ENCODE results near the gene UCN2.

UCN2 gene, protein sequence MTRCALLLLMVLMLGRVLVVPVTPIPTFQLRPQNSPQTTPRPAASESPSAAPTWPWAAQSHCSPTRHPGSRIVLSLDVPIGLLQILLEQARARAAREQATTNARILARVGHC

GRCh38 chr3:48563382-48563918 is at the start of gene UCN2:
UCN2 (minus strand) TSS chr3:48563781; CDS start chr3:48563124, 657 bp downstream.
- no peak for DNase-seq (ENCODE audit: low spot score)

DNA sequence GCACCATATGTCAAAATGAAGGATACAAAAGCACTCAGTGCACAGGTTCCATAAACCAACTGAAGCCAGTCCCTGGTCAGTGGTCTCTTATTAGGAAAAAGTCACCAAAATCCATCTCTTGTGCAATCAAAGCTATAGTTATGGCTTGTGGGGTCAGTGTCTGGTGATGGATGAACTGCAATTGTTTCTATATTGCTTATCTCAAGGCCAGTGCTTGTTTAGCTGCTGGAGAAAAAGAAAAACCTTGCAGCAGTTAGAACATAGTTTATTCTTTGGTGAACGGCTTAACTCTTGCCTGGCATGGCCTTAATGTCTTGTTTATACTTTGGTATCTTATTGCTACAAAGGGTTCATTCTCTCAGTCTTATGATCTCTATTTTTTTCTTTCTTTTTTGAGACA is 48.7 kb upstream of the UCN2 start:
- DNase-seq (ENCODE audit: low spot score) = no peak

DNA sequence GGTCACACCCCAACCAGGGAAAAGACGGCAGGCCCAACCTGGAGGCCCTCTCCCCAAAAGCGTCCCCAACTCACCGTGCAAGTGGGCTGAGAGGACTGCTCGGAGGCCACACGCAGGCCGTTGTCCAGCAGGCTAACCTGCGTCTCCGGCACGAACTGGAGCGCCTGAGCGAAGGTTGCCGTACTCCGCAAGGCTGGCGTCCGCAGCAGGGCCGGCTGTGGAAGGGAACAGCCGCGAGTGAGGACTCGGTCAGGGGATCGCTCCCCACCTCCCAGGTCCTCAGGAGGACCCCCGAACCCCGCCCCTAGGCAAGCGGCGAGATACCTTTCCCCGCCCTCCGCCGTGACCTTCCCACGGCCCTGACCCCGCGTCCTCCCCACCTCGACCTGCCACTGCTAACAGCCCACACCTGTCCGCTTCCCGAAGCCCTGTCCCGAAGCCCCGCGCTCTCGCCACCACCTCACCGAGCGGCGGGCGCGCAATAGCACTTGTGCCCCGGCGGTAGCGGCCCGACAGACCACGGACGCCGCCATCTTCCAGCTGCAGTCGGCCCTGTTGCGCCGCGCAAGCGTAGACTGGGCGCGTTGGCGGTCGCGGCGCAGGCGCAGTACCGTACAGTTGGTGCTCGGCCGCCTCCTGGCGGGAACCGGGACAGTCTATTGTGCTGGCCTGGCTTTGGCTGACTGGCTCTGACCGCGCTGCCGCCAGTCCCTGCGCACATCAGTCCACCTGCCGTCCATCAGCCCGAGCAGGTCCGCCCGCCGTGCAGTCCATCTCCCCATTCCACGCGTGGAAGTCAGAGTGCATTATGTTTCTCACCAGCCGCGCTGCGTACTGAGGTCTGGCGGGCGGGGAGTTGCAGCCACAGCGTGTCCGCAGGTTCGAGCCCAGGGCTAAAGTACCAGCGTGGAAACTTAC is 45.8 kb upstream of the UCN2 start, which contains the start of gene UQCRC1:
UQCRC1 (minus strand) TSS at position 559 of the 918 bp plus-strand sequence; CDS start at position 533, 26 bp downstream.
- peak; percentile 89 for DNase-seq (ENCODE audit: low spot score)

DNA sequence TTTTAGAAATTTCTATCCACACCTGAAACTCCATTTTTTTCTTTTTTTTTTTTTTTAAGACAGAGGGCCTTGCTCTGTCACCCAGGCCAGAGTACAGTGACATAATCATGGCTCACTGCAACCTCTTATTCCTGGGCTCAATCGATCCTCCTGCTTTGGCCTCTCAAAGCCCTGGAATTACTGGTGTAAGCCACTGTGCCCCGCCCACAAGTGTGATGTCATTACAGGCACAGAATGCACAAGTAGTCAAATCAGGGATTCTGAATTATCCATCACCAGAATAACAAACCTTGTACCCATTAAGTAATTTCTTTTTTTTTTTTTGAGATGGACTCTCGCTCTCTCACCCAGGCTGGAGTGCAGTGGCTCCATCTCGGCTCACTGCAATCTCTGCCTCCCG is 43.9 kb upstream of the UCN2 start:
- no peak for DNase-seq (ENCODE audit: low spot score)

- DNase-seq (ENCODE audit: low spot score) = no peak
Observed at GRCh38 chr3:48601622-48601994, 38.0 kb upstream of the UCN2 start.

DNA sequence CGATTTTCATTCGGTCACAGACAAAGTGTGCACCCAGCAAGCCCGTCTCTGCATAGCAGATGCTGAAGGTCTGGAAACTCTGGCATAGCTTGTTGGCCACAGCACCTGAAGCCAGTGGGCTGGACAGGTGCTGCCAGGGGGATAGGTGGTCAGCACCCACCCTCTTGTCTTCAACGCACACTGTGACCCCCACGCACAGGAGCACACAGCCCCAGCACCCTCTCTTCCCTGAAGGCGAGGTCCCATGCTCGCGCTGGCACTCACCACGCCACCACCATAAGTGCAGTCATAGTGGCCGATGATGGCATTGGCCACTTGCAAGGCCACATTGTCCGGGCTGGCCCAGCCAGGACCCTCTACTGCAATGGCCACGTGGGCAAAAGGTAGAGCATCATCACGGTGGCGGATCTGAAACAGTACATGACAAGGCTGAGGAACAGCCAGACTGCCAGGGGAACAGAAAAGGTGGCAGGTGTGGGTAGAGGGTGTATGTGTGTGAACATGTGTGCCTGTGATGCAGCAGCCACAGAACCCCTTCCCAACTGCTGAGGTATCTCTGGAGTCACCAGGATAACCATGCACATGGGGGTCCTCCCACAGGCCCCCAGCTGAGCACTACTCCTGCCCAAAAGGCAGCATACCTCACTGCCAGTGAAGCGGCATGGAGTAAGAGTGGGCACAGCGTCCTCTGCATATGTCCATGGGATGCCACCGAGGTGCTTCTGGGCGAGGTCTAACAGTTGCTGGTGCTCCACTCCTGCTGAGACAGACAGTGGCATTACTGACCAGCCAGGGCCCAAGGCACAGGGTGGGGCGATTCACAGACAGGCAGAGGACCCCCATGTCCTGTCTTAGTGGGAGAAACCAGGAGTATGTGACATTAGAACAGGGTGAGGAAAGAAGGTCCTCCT is 37.4 kb upstream of the UCN2 start:
- no peak for DNase-seq (ENCODE audit: low spot score)

DNA sequence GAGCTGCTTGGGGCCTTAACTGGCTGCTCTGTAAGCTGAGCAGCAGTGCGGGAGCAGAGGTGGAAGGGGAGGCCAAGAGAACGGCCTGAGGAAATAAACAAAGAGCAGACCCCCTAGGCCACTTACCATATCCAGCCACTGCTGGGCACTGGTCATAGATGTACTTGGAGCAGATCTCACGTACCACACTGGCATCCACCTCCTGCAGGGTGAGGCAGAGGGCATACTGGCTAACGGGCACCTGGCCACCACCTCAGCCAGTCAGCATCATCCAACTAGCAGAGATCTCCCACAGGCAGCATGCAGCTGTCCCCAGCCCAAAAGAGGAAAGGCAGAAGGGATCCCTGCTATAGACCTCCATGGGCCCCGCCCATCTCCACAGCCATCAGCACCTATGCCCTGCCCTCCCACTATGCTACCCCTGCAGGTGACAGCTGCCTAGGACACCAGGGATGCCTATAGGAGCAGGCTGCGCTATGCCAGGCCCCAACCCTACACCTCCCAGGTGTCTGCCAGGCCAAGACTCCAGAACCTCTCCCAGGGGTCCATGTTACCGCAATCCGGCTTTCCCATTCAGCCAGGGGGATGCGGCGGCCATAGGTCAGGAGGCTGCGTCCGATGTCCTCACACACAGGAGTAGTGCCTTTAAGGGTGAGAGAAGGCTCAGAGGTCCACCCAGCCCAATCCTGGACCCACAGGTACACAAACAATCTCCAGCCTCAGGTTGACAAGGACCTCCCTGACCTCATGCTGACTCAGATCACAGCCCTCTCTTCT is 36.1 kb upstream of the UCN2 start:
- no peak for DNase-seq (ENCODE audit: low spot score)

DNA sequence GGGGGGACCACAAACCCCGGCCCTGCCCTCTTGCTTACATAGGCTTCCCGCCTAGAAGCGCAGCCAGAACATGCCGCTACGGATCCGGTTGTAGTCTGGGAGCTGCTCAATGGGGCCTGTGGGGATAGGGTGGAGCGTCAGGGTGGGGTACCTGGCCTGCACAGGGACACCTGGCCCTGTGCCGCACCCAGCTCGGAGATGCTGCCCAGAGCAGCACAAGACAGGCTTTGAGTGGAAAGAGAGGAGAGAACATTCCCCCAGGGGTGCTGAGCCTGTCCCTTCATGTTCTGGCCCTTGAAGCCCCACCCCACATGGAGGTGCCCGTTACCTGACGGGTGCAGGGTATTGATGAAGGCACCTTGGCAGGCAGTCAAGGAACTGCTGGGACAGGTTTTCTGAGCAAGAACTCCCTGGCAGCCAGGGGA is 35.5 kb upstream of the UCN2 start:
- no peak for DNase-seq (ENCODE audit: low spot score)

DNA sequence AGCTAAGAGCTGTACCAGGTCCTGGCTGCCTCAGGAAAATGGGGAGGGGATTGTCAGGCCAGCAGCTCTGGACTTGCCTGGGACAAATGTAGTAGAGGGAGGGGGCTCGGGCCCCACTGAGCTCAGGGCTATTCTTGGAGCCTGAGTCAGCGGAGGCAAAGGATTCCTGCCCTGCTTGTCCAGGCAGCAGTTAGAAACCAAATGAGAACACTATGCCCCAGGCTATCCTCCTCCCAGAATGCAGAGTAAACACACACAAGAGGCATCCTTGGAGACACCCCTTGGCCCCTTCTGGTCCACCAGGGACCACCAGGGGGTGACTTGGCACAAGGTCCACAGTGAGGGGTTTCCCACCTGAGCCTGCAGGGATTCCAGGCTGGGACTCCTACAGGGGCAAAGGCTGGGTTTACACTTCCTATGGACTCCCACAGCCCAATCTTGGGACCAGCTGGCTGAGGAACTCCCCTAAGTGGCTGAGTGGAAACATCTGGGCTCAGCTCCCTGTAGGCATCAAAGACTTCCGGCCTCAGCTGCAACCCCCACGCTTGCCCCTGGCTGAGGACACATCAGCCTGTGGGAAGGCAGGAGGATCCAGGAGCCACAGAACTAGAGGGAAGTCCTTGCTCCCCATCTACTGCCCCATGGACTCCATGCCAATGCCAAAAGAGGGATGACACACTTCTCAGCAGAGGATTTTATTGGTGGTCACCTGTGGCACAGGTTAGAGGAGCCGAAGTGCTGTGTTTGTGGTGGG is 34.9 kb upstream of the UCN2 start:
- no peak for DNase-seq (ENCODE audit: low spot score)

- DNase-seq (ENCODE audit: low spot score) = no peak
Observed at GRCh38 chr3:48597408-48597800, 33.8 kb upstream of the UCN2 start.

DNA sequence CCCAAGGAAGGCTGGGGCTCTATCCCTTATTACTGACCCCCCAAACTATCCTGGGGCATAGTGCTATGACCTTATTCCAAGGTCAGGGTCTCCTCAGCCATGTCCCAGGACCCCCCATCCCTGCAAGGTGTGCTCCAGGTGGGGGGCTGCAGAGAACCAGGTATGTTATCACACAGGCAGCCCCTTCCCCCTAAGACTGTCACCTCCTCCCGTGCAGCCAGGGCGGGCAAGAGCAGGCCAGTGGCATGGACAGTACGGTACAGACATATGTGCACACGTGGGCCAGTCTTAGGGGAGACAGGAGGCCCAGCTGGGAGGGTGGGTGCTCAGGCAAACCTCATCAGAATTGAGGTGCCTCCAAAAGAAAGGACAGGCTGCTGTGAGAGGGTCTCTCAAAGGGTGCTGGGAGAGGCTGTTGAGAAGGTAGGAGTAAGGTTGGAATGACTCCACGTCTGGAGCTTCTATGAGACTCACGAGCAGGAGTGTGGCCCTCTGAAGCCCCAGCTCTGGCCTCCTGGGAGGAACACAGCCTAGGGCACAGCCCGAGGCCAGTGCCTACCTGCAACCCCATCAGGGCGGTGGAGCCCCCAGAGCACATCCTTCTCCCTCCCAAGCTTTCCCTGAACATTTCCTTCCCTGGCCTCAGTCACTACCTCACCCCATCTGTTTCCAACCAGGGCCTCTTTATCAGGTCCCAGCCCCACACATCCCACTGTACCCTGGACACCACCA is 33.3 kb upstream of the UCN2 start:
- DNase-seq (ENCODE audit: low spot score) = no peak

DNA sequence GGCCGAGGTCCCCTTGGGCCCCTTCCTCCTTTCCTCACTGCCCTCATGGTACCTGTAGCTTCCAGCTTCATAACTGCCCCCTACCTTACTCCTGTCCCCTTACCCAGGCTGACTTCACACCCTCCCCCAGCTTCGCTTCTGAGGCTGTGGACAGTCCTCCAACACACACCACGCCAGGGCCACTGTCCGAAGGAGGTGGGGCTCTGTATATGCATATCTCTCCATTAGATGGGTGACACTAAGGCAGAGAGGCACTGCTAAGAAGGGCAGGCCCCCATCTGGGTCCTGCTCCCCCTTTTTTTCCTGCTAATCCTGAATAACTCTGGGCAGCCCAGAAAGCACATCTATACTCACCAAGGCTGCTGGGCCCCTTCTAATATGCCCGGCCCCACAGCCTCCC is 32.6 kb upstream of the UCN2 start:
- no peak for DNase-seq (ENCODE audit: low spot score)

DNA sequence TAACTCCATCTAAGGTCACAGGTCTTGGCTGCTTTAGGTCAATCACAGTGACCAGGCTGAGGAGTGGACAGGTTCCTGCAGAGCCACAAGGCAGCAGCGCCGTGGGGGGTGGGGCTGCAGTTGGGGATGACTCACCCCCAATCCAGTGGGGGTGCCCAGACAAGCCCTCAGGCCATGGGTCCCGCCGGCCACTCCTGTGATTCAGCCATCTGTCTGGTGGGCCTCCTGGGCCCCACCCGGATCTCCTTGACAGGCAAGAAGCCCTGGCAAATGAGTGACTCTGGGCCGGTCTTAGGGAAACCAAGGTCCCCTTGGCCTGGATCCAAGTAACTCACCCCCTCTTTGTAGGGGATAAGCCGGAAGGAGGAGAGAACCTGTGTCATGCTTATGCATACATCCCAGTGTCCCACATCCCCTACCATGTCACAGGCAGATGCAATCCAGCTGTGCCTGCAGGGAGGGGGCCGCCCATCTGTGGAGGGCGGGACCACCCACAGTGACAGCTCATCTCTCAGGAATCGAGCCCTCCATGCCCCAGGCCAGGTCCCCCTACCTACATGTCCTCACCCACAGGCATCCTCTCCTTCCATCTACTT is 32.0 kb upstream of the UCN2 start:
- DNase-seq (ENCODE audit: low spot score) = no peak

- DNase-seq (ENCODE audit: low spot score) = no peak
Observed at GRCh38 chr3:48595075-48595525, 31.5 kb upstream of the UCN2 start, which contains the start of gene COL7A1. COL7A1 (minus strand) TSS chr3:48595329; CDS start chr3:48595159, 170 bp downstream.

GRCh38 chr3:48594417-48595049 is 31.0 kb upstream of the UCN2 start:
- no peak for DNase-seq (ENCODE audit: low spot score)

GRCh38 chr3:48593337-48593736 is 29.8 kb upstream of the UCN2 start:
- no peak for DNase-seq (ENCODE audit: low spot score)

DNA sequence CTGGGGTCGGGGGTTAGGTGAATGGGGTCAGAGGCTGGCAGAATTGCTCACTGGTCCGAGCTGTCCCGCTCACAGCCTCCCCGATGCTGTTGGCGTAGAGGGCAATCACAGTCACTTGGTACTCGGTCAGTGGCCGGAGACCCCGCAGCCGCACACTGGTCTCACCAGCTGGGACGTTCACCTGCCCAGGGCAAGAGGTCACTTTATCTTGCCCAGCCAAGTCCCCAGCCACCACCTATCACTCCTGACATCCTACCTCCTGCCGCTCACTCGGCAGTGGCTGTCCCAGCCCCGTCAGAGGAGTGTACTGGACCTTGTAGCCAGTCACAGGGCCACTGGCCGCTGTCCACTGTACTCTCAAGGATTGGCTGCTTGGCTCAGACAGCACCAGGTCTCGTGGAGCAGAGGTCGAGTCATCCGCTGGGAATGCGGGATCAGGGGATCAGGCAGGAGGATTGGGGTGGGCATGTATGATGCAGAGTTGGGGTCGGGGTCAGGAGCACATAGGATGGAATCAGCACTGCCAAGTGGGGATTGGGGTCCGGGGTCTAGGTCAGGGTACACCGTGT is 29.0 kb upstream of the UCN2 start:
- no peak for DNase-seq (ENCODE audit: low spot score)

DNA sequence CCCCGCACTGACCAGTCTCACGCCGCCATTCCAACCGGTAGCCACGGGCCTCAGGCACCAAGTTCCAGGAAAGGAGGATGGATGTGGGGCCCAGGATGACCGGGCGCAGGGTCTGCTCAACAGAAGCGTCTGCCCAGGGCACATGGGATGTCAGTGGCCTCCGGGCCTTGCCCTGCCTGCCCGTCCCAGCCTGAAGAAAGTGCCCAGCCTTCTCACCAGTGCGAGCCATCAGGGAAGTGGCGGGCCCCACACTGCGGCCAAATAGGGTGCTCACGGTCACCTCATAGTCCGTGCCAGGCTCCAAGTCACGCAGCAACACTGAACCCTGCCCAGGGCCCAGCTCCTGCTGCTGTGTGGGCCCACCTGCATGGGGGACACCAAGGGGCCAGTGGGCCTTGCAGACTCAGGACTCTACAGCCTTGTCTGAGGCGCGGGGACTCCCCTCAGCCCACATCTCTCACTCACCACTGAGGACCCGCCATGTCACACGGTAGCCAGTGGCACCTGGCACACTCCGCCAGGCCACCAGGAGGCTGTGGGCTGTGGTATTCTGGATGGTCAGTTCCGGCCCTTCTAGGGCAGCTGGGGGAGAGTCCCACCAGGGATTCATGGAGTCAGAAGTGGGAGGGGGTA is 28.4 kb upstream of the UCN2 start:
- DNase-seq (ENCODE audit: low spot score) = no peak

All from putamen (tissue), 1 donor.